ENCODE measurements around the gene LUC7L3.
"Not testable (repeated sequence)": the region's sequence is repeated elsewhere in the genome, so short reads cannot be mapped to it uniquely, and the experiment has no call there.

Gene LUC7L3

DNA sequence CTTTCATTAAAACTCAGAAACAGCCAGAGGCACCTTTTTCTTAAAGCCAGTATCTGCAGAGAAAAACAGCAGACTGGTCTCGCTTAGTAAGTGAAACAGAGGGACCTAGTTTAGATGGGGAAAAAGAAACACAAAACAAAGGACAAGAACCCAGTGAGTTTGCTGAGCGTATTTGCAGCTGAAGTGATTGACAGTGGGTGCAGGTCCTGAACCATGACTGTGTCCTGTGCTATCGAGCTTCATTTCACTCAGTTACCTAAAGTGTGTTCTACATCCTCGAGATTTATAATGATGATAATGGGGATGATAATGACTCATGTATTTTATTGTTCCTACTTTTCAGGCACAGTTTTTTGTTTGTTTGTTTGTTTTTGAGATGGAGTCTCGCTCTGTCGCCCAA is 84.3 kb downstream of the LUC7L3 start:
- TF ChIP-seq, protein P1, sequence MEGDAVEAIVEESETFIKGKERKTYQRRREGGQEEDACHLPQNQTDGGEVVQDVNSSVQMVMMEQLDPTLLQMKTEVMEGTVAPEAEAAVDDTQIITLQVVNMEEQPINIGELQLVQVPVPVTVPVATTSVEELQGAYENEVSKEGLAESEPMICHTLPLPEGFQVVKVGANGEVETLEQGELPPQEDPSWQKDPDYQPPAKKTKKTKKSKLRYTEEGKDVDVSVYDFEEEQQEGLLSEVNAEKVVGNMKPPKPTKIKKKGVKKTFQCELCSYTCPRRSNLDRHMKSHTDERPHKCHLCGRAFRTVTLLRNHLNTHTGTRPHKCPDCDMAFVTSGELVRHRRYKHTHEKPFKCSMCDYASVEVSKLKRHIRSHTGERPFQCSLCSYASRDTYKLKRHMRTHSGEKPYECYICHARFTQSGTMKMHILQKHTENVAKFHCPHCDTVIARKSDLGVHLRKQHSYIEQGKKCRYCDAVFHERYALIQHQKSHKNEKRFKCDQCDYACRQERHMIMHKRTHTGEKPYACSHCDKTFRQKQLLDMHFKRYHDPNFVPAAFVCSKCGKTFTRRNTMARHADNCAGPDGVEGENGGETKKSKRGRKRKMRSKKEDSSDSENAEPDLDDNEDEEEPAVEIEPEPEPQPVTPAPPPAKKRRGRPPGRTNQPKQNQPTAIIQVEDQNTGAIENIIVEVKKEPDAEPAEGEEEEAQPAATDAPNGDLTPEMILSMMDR (IDR thresholded peaks at IDR 0.05; ENCODE audit: low read depth, low read length), result no peak
- TF ChIP-seq POLR2A (IDR thresholded peaks at IDR 0.05; ENCODE audit: extremely low read depth, insufficient read length), result no peak
- no peak for TF ChIP-seq MYC (IDR thresholded peaks at IDR 0.05; ENCODE audit: low read depth, low read length)
- TF ChIP-seq, protein P2, sequence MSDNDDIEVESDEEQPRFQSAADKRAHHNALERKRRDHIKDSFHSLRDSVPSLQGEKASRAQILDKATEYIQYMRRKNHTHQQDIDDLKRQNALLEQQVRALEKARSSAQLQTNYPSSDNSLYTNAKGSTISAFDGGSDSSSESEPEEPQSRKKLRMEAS (IDR thresholded peaks at IDR 0.05; ENCODE audit: low read depth, low read length), result no peak
- H3K4me3 ChIP-seq (ENCODE audit: low read depth, low read length), result no peak overlapping the region
- no peak for DNase-seq (ENCODE audit: low read depth)

DNA sequence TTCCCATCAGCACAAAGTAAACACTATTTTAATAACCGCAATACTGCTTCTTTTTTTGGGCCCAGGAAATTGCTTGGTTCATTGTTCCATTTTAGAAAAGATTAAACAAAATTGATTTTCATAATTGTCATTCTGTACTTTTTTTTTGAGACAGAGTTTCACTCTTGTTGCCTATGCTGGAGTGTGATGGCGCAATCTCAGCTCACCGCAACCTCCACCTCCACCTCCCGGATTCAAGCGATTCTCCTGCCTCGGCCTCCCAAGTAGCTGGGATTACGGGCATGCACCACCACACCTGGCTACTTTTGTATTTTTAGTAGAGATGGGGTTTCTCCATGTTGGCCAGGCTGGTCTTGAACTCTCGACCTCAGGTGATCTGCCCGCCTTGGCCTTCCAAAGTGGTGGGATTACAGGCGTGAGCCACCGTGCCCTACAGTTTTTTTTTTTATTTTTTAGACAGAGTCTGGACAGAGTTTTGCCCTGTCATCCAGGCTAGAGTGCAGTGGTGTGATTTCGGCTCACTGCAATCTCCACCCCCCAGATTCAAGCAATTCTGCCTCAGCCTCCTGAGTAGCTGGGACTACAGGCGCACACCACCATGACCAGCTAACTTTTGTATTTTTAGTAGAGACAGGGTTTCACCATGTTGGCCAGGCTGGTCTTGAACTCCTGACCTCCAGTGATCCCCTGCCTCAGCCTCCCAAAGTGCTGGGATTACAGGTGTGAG is 85.5 kb downstream of the LUC7L3 start:
- H3K4me3 ChIP-seq (ENCODE audit: low read depth, low read length), result not testable (repeated sequence)

DNA sequence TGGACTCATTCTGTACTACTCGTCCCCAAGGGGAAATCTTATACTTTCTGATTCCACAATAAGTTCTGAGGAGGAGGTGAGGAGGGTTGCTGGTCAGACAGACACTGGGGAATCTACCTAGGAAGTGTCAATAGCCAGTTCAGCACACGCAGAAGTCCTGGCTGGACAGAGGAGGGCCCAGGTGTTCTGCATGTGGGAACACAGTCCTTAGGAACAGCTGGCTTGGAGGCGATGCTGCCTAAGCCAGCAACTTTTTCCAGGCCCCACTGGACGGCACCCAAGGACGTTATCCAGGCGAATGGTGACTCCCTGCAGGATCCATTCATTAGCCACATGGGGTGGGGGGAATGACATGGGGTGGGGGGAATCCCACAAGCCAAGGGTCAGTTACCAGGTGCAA is 86.1 kb downstream of the LUC7L3 start:
- DNase-seq (ENCODE audit: low read depth), result no peak
- TF ChIP-seq, protein P2 (IDR thresholded peaks at IDR 0.05; ENCODE audit: low read depth, low read length), result no peak
- TF ChIP-seq MYC (IDR thresholded peaks at IDR 0.05; ENCODE audit: low read depth, low read length), result no peak
- TF ChIP-seq, protein P1 (IDR thresholded peaks at IDR 0.05; ENCODE audit: low read depth, low read length), result no peak
- no peak for TF ChIP-seq POLR2A (IDR thresholded peaks at IDR 0.05; ENCODE audit: extremely low read depth, insufficient read length)
- H3K4me3 ChIP-seq (ENCODE audit: low read depth, low read length), result no peak overlapping the region

More for the DNA sequence above, 85.5 kb downstream of the LUC7L3 start:
- not testable (repeated sequence) for DNase-seq (ENCODE audit: low read depth)

Measured in NB4 (cell line).